HG02840 (cell line): Measurements from ENCODE around the gene SPSB2.
"Not testable (repeated sequence)": the region's sequence is repeated elsewhere in the genome, so short reads cannot be mapped to it uniquely, and the experiment has no call there.

Source experiments
- ATAC-seq: cut with Tn5 transposase; IDR thresholded peaks from one replicate; pipeline ENCODE4 v1.9.1; 2021; ENCODE audit warnings: mild to moderate bottlenecking, moderate library complexity, moderate number of reproducible peaks; ENCODE audit not compliant: unreplicated experiment, low FRiP score

SPSB2 gene

DNA sequence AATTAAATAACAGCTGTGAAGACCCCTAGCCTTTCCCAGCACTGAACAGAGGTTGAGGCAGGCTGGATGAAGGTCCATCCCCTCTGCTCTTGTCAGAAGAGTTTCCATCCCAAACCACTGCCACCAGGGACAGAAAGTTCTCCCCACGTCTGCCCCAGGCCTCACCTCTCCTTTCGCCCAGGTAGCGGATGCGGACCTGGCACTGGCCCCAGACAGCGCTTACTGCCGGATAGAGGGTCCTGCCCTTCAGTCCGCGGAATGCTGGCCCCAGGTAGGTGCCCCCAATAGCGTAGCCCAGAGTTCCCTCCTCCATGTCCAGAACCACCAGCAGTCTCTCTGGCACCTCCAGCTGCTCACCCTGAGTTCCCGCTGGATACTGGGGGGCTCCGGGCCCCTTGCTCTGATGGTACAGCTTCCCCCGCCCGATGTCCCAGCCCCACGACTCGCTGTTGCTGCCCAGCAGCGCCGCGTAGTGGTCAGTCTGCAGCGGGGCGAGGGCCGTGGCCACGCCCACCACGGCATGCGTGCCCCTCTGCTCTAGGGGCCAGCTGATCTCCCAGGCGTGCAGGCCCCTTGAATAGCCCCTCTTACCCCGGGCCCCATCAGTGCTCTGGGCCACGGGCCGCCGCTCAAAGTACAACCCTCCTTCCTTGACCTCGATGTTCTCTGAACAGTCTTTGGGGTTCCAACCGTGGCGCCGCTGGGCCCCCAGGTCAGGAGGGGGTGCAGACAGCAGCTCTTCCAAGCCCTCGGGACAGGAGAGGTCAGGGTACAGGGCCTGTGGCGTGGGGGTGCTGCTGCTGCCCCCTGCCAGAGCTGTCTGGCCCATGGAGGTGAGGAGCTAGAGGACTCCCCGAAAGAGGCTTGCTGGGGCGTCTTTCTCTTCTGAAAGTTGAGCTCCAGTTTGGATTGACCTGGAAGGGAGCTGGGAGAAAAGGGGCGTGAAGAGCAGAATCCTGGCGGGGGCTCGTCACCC, 742 bp downstream of the SPSB2 start:
- ATAC-seq: no peak

DNA sequence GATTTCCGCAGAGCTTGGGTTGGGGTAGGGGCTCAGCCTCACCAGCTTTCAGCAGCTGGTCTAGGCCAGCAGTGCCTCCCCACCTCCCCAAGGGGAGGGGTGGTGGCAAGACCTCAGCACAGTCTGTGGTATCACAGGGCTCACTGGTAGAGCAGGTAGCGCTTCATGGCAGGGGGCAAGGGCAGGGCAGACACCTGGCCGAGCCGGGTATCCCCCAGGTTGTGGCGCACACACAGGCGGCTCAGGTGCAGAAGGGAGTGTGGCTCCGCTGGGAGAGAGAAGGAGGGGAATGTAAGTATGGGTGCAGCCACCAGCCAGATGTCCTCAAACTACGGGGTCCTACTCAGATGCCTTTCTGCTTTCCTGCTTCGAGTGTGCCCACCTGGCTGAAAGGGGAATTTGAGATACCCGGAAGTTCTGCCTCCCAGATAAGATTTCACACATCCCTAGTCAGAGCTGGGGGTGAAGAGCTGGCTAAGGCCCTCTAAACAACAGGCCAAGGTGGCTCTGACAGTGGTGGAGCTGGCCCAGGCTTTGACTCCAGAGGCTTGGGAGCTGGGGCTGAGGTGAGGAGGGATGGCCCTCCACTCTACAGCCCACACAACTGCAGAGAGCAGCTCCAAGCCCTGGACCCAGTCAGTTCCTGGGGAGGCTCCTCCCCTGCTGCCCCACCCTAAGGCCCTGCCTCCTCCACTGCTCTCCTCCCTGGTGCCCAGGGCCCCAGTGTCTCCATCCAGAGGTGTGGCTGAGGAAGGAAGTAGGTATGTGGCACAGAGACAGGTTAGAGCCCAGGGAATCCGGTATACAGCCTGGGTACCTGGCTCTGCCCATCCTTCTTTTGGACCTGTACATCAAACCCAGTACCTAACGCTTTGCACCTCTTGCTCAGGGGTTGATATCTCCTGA, 1.8 kb downstream of the SPSB2 start:
- ATAC-seq: no peak

- ATAC-seq: not testable (repeated sequence)
Measured at GRCh38 chr12:6870304-6870703, 2.8 kb downstream of the SPSB2 start.

GRCh38 chr12:6869049-6870021, 3.8 kb downstream of the SPSB2 start:
- no peak for ATAC-seq

GRCh38 chr12:6868211-6869048, 4.7 kb downstream of the SPSB2 start:
- no peak for ATAC-seq

GRCh38 chr12:6867413-6868210, 5.5 kb downstream of the SPSB2 start, which contains the start of gene TPI1:
TSS of gene TPI1 (plus strand) at chr12:6867531. CDS start at chr12:6867567, 36 bp downstream.
- ATAC-seq: peak; percentile 62

GRCh38 chr12:6866920-6867412, 6.1 kb downstream of the SPSB2 start:
- ATAC-seq: peak; percentile 3

- no peak for ATAC-seq
Measured at GRCh38 chr12:6866163-6866919, 6.8 kb downstream of the SPSB2 start.

DNA sequence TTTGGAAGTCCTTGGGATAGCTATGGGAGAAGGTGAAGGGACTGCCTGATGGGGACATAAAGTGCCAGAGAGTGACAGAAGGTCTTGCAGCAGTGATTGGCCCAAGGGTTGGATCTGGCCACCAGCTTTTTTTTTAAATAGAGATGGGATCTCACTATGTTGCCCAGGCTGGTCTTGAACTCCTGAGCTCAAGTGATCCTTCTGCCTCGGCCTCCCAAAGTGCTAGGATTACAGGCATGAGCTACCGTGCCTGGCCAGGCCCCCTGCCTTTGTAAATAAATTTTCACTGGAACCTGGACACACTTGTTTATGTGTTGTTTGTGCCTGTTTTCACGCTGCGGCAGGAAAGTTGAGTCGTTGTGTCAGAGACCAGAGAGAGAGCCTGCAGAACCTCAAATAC, 7.8 kb downstream of the SPSB2 start:
- not testable (repeated sequence) for ATAC-seq

GRCh38 chr12:6863586-6864321, 9.3 kb downstream of the SPSB2 start:
- ATAC-seq: no peak

GRCh38 chr12:6863033-6863432, 10.1 kb downstream of the SPSB2 start:
- no peak for ATAC-seq

GRCh38 chr12:6861391-6861790, 11.7 kb downstream of the SPSB2 start:
- ATAC-seq: no peak

GRCh38 chr12:6860942-6861341, 12.2 kb downstream of the SPSB2 start:
- no peak for ATAC-seq

GRCh38 chr12:6860116-6860515, 13.0 kb downstream of the SPSB2 start:
- no peak for ATAC-seq

- ATAC-seq: no peak
Measured at GRCh38 chr12:6858799-6859198, 14.3 kb downstream of the SPSB2 start.

DNA sequence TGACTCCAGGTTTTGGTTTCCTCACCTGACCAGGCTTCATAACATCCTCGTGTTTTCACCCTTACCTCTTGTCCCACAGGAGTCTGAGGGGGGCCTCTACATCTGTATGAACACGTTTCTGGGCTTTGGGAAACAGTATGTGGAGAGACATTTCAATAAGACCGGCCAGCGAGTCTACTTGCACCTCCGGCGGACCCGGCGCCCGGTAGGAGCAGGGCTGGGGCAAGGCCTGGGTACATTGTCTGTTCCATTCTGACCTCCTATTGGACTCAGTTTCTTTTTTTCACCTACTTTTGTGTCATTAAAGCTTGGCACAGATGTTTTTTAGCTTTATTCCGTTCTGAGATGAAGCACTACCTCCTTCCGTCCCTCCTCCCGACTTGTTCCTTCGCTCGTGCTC, 17.8 kb downstream of the SPSB2 start:
- no peak for ATAC-seq

- ATAC-seq: no peak
Measured at GRCh38 chr12:6854036-6854435, 19.1 kb downstream of the SPSB2 start.
